Panc1 (cell line): Measurements from ENCODE around the gene FOCAD. TPM values are rescaled to one million over a fixed set of nuclear protein-coding genes. Genes with fewer than 3 reads are reported as not detected.

Experiments
- ATAC-seq: fragments of 200-7000 bp; cut with Tn5 transposase; 2 replicates; pipeline ENCODE4 v1.9.1; 2020; ENCODE audit warnings: mild to moderate bottlenecking, moderate library complexity
- BruUV-seq: library from RNA; stranded (reverse); fragments of 400-500 nt; replicated peaks from 2 replicates; lab custom pipeline; 2021; lab: Mats Ljungman, UMichigan
- CTCF ChIA-PET: fragments of 300-600 bp; sonication (Branson Sonifier 250); formaldehyde crosslinking; loops from one replicate; lab custom pipeline; 2022; ENCODE audit warnings: antibody characterized with exemption; lab: Charles Lee
- POLR2A ChIA-PET: fragments of 300-600 bp; sonication (Branson Sonifier 250); formaldehyde crosslinking; loops from one replicate; lab custom pipeline; 2022; ENCODE audit warnings: antibody characterized with exemption; lab: Charles Lee
- DNase-seq: peaks from one replicate; pipeline ENCODE4 v3.0.0-alpha.2; 2010; ENCODE audit warnings: low read depth, low spot score
- H3K27ac ChIP-seq: 2 replicates; pipeline ENCODE4 v1.5.1; 2011; ENCODE audit warnings: mild to moderate bottlenecking, low read length, inconsistent platforms
- H3K27me3 ChIP-seq: fragments of 200-500 bp; sonication (Bioruptor generic); 2 replicates; pipeline ENCODE4 v1.6.0; 2014; ENCODE audit warnings: low read length, inconsistent platforms; ENCODE audit not compliant: control insufficient read depth, insufficient read depth
- H3K36me3 ChIP-seq: fragments of 200-500 bp; sonication (Bioruptor generic); 2 replicates; pipeline ENCODE4 v1.5.1; 2014; ENCODE audit warnings: inconsistent platforms, mild to moderate bottlenecking, low read length, moderate library complexity; ENCODE audit not compliant: control insufficient read depth, insufficient read depth
- H3K4me1 ChIP-seq: 2 replicates; pipeline ENCODE4 v1.5.1; 2011; ENCODE audit warnings: inconsistent platforms, mild to moderate bottlenecking, low read length, moderate library complexity; ENCODE audit not compliant: control insufficient read depth, insufficient read depth
- H3K4me3 ChIP-seq, 2 experiments: 2 replicates each; pipeline ENCODE4 v1.5.1; 2011 to 2012; ENCODE audit warnings: low read depth in 2 of 2, low read length in 2 of 2, mild to moderate bottlenecking in 2 of 2, inconsistent platforms in 1 of 2, moderate library complexity in 1 of 2
- H3K9me3 ChIP-seq: fragments of 200-500 bp; sonication (Bioruptor generic); 2 replicates; pipeline ENCODE4 v1.5.1; 2014; ENCODE audit warnings: low read depth, mild to moderate bottlenecking, inconsistent platforms, low read length, moderate library complexity; ENCODE audit not compliant: control insufficient read depth, insufficient read depth
- CTCF ChIP-seq: fragments of 450-650 bp; IDR thresholded peaks from 2 replicates; pipeline ENCODE4 v1.5.1; 2017; ENCODE audit warnings: mild to moderate bottlenecking
- POLR2AphosphoS5 ChIP-seq: IDR thresholded peaks from 2 replicates; pipeline ENCODE4 v1.6.1; 2012; ENCODE audit warnings: mild to moderate bottlenecking, low read depth, low read length, moderate library complexity
- REST ChIP-seq, 2 experiments: IDR thresholded peaks; 2 replicates each; pipeline ENCODE4 v1.6.1; 2011 to 2012; ENCODE audit warnings: low read depth in 2 of 2, control low read depth in 1 of 2, low read length in 1 of 2, mild to moderate bottlenecking in 1 of 2, moderate library complexity in 1 of 2; ENCODE audit not compliant: insufficient read depth in 1 of 2
- SIN3A ChIP-seq: IDR thresholded peaks from 2 replicates; pipeline ENCODE4 v1.6.1; 2012; ENCODE audit warnings: low read depth, mild to moderate bottlenecking, low read length, moderate library complexity, borderline replicate concordance; ENCODE audit not compliant: insufficient read depth
- TCF7L2 ChIP-seq: IDR thresholded peaks from 2 replicates; pipeline ENCODE4 v1.6.1; 2011; ENCODE audit warnings: mild to moderate bottlenecking, low read depth, low read length, inconsistent platforms
- in situ Hi-C: cut with HindIII; loops from 2 replicates; pipeline ENCODE4 v1.10.0; 2016; ENCODE audit warnings: low sequenced_read_pairs, low pct_unique_long_range_greater_than_20kb
- intact Hi-C: fragments of 100-400 bp; cut with micrococcal nuclease; formaldehyde crosslinking; loops from one replicate; pipeline ENCODE4 v1.10.0; 2022; ENCODE audit not compliant: unreplicated experiment
- total RNA-seq: library from RNA; stranded (reverse); gene quantifications from one replicate; pipeline ENCODE4 v1.2.1, GENCODE V29; 2021; ENCODE audit not compliant: unreplicated experiment

Gene FOCAD
- total RNA-seq, 1 experiment from 2014 or later: 9.8 TPM

- Histone ChIP-seq H3K4me1 (no peaks in the 10 kb centered on the region), H3K9me3 (no peaks in the 10 kb centered on the region), H3K27ac (no peak overlapping the region), H3K4me3 (no peak overlapping the region), H3K36me3 (peaks cover 3% of the 10 kb centered on the region; the same call in 1 of the 2 replicates), H3K27me3 (no peaks in the 10 kb centered on the region)
- no peak for DNase-seq
- BruUV-seq: no TSS peak
- ChIA-PET CTCF (interaction anchor here (0.7 kb wide), 1 partner anchor 22 kb away, joined by 3 read pairs; no protein-coding TSS in a partner anchor), POLR2A (no interaction called here)
- in situ Hi-C loops (no loop called here), intact Hi-C loops (no loop called here)
- ATAC-seq: no peak
- no peak for TF ChIP-seq SIN3A
- TF ChIP-seq TCF7L2: no peak
- no peak for TF ChIP-seq CTCF
- TF ChIP-seq REST (IDR thresholded peaks at IDR 0.05; ENCODE audit: insufficient read depth in 1 of 2, low read depth in 2 of 2, low read length in 1 of 2): no peak
- TF ChIP-seq POLR2AphosphoS5: no peak
Measured at GRCh38 chr9:20681467-20681866, 2.6 kb upstream of the FOCAD start.

GRCh38 chr9:20683351-20684034, 566 bp upstream of the FOCAD start:
- peaks cover 3% of the 10 kb centered on the region; the same call in 1 of the 2 replicates for H3K36me3 ChIP-seq
- POLR2A ChIA-PET: no interaction called here
- DNase-seq: no peak

More at GRCh38 chr9:20683351-20684034, 566 bp upstream of the FOCAD start:
- Histone ChIP-seq H3K27me3 (no peaks in the 10 kb centered on the region), H3K27ac (no peak overlapping the region), H3K4me3 (peak overlapping the region; percentile 59 to 63), H3K4me1 (no peaks in the 10 kb centered on the region), H3K9me3 (no peaks in the 10 kb centered on the region)
- ATAC-seq: peak; percentile 49; the same call in 1 of the 2 replicates
- in situ Hi-C loops (no loop called here), intact Hi-C loops (no loop called here)
- BruUV-seq: no TSS peak
- TF ChIP-seq SIN3A (no peak), REST (IDR thresholded peaks at IDR 0.05; ENCODE audit: insufficient read depth in 1 of 2, low read depth in 2 of 2, low read length in 1 of 2) (no peak), POLR2AphosphoS5 (no peak), TCF7L2 (no peak), CTCF (no peak)
- CTCF ChIA-PET: no interaction called here
